PC-9 (cell line): ENCODE results near the gene PPP2R5B. TPM values are rescaled to one million over a fixed set of nuclear protein-coding genes. Genes with fewer than 3 reads are reported as not detected.

Experiments used
- BruUV-seq: library from RNA; stranded (reverse); fragments of 400-500 nt; replicated peaks from 2 replicates; lab custom pipeline; 2021; lab: Mats Ljungman, UMichigan
- CTCF ChIA-PET: fragments of 300-600 bp; sonication (Branson Sonifier 250); formaldehyde crosslinking; loops from one replicate; lab custom pipeline; 2022; ENCODE audit warnings: antibody characterized with exemption; lab: Charles Lee
- POLR2A ChIA-PET: fragments of 300-600 bp; sonication (Branson Sonifier 250); formaldehyde crosslinking; loops from one replicate; lab custom pipeline; 2022; ENCODE audit warnings: antibody characterized with exemption; ENCODE audit not compliant: unreplicated experiment; lab: Charles Lee
- DNase-seq, 2 experiments: peaks; one replicate each; pipeline versions ENCODE4 v3.0.0 to v3.0.0-alpha.2; 2015 to 2022; ENCODE audit warnings: mixed read lengths in 1 of 2
- H2AFZ ChIP-seq: fragments of 200-600 bp; sonication (generic); 2 replicates; pipeline ENCODE4 v1.8.1; 2017; ENCODE audit warnings: antibody characterized with exemption
- H3F3A ChIP-seq: fragments of 200-600 bp; sonication (generic); 2 replicates; pipeline ENCODE4 v1.8.1; 2017; ENCODE audit warnings: antibody characterized with exemption, mild to moderate bottlenecking, low read depth; ENCODE audit not compliant: insufficient read depth
- H3K27ac ChIP-seq: fragments of 200-600 bp; sonication (generic); 2 replicates; pipeline ENCODE4 v1.6.1; 2016; ENCODE audit warnings: mixed run types
- H3K27me3 ChIP-seq: fragments of 200-600 bp; sonication (generic); 2 replicates; pipeline ENCODE4 v1.6.1; 2016; ENCODE audit warnings: low read depth, mixed run types; ENCODE audit not compliant: insufficient read depth
- H3K36me3 ChIP-seq: fragments of 200-600 bp; sonication (generic); 2 replicates; pipeline ENCODE4 v1.6.1; 2016; ENCODE audit warnings: low read depth, mixed run types
- H3K4me1 ChIP-seq: fragments of 200-600 bp; sonication (generic); replicated peaks from 2 replicates; pipeline ENCODE4 v1.6.1; 2016; ENCODE audit warnings: mixed run types; ENCODE audit not compliant: insufficient read depth
- H3K4me2 ChIP-seq: fragments of 200-600 bp; sonication (generic); 2 replicates; pipeline ENCODE4 v1.6.1; 2017; ENCODE audit warnings: mixed run types
- H3K4me3 ChIP-seq: fragments of 200-600 bp; sonication (generic); 2 replicates; pipeline ENCODE4 v1.6.1; 2016; ENCODE audit warnings: mixed run types
- H3K79me2 ChIP-seq: fragments of 200-600 bp; sonication (generic); 2 replicates; pipeline ENCODE4 v1.6.1; 2017; ENCODE audit warnings: low read depth, mixed run types
- H3K9me2 ChIP-seq: fragments of 200-600 bp; sonication (generic); 2 replicates; pipeline ENCODE4 v1.8.1; 2017; ENCODE audit warnings: mild to moderate bottlenecking; ENCODE audit not compliant: insufficient read depth
- H3K9me3 ChIP-seq: fragments of 200-600 bp; sonication (generic); 2 replicates; pipeline ENCODE4 v1.8.1; 2016; ENCODE audit warnings: low read depth; ENCODE audit not compliant: insufficient read depth
- H4K20me1 ChIP-seq: fragments of 200-600 bp; sonication (generic); 2 replicates; pipeline ENCODE4 v1.8.1; 2017; ENCODE audit not compliant: insufficient read depth
- EZH2 ChIP-seq: fragments of 200-600 bp; sonication (generic); IDR thresholded peaks from 2 replicates; pipeline ENCODE4 v1.8.0; 2017; ENCODE audit warnings: antibody characterized with exemption, low read depth
- intact Hi-C: fragments of 100-400 bp; cut with micrococcal nuclease; formaldehyde crosslinking; loops from one replicate; pipeline ENCODE4 v1.10.0; 2022; ENCODE audit not compliant: unreplicated experiment
- total RNA-seq: library from RNA; stranded (reverse); gene quantifications from 2 replicates; pipeline ENCODE4 v1.2.3, GENCODE V29; 2021
- TF ChIP-seq, protein P1 (sequence below): fragments of 200-600 bp; sonication (generic); conservative IDR thresholded peaks from 2 replicates; pipeline ENCODE4 v1.6.1; 2017; ENCODE audit warnings: mixed run types, antibody characterized with exemption, mild to moderate bottlenecking, moderate library complexity

Gene PPP2R5B
- total RNA-seq, 1 experiment from 2014 or later = 13.7 TPM

DNA sequence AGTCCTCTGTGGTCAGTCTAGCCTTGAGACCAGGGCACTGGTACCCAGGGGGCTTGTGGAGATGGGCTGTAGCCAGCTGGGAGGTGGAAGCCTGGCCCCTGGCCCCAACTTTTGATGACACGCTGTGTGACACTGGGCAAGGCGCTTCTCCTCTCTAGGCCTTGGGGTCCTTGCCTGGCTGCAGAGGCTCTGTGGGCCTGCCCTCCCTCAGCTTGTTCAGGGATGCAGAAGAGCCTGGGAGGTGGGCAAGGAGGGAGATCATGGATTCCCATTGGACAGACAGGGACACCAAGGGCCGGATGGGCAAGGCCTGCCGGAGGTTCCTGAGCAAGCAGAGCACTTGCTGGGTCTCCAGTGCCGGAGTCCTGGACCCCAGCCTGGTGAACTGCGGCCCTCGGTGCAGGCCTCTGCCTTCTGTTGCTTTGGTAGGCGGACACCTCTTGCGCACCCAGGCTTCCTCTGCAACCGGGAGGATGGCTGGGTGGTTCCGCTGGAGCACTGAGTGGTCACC lies 1.3 kb upstream of the PPP2R5B start:
- H3K79me2 ChIP-seq = no peaks in the 10 kb centered on the region
- no peak overlapping the region for H3K4me2 ChIP-seq
- TF ChIP-seq EZH2 = no peak
- TF ChIP-seq, protein P1, sequence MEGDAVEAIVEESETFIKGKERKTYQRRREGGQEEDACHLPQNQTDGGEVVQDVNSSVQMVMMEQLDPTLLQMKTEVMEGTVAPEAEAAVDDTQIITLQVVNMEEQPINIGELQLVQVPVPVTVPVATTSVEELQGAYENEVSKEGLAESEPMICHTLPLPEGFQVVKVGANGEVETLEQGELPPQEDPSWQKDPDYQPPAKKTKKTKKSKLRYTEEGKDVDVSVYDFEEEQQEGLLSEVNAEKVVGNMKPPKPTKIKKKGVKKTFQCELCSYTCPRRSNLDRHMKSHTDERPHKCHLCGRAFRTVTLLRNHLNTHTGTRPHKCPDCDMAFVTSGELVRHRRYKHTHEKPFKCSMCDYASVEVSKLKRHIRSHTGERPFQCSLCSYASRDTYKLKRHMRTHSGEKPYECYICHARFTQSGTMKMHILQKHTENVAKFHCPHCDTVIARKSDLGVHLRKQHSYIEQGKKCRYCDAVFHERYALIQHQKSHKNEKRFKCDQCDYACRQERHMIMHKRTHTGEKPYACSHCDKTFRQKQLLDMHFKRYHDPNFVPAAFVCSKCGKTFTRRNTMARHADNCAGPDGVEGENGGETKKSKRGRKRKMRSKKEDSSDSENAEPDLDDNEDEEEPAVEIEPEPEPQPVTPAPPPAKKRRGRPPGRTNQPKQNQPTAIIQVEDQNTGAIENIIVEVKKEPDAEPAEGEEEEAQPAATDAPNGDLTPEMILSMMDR = no peak
- H3K4me1 ChIP-seq = peaks cover 14% of the 10 kb centered on the region
- no peaks in the 10 kb centered on the region for H3K36me3 ChIP-seq
- no TSS peak for BruUV-seq
- ChIA-PET CTCF (interaction anchor here (0.6 kb wide), 1 partner anchor 400 kb away, joined by 6 read pairs; no protein-coding TSS in a partner anchor), POLR2A (interaction anchor here (1.1 kb wide), 1 partner anchor 74 kb away, joined by 4 read pairs; the partner anchor contains the start of gene BATF2)
- H2AFZ ChIP-seq = no peak overlapping the region
- no peak for DNase-seq
- H3F3A ChIP-seq = peaks cover 2% of the 10 kb centered on the region; the same call in 1 of the 2 replicates
- no peaks in the 10 kb centered on the region for H4K20me1 ChIP-seq
- H3K4me3 ChIP-seq = no peak overlapping the region
- no peaks in the 10 kb centered on the region for H3K9me3 ChIP-seq
- no peaks in the 10 kb centered on the region for H3K27me3 ChIP-seq
- no peak overlapping the region for H3K27ac ChIP-seq
- intact Hi-C loops = no loop called here
- no peaks in the 10 kb centered on the region for H3K9me2 ChIP-seq

DNA sequence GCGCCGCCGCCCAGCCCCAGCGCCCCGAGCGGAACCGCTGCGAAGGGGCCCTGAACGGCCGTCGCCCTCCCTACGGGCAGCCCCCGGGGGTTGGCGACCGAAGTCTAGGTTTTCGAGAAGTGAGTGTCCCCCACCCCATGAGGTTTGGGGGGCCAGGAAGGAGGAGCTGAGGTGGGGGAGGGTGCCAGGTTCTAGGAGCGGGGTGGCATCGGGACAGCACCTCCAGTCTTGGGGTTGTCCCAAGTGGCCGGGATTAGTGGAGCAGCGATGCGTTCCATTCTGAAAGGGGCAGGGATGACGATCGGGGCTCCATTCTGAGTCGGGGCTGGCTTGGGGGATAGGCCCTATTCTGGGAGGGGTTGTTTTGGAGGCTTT lies 408 bp downstream of the PPP2R5B start:
- Histone ChIP-seq H2AFZ (peak overlapping the region; percentile 94), H3K27me3 (no peaks in the 10 kb centered on the region), H3K4me2 (peak overlapping the region; percentile 94), H3K4me3 (peak overlapping the region; percentile 66), H3K79me2 (no peaks in the 10 kb centered on the region), H3K9me2 (no peaks in the 10 kb centered on the region), H3K36me3 (no peaks in the 10 kb centered on the region), H4K20me1 (no peaks in the 10 kb centered on the region), H3K4me1 (peaks cover 11% of the 10 kb centered on the region), H3K27ac (no peak overlapping the region), H3F3A (no peaks in the 10 kb centered on the region), H3K9me3 (no peaks in the 10 kb centered on the region)
- ChIA-PET CTCF (interaction anchor here (1.3 kb wide), 1 partner anchor 76 kb away, joined by 3 read pairs; no protein-coding TSS in a partner anchor), POLR2A (interaction anchor here (0.6 to 0.7 kb wide), 2 partner anchors 177 to 272 kb away, joined by 3 to 6 read pairs; no protein-coding TSS in a partner anchor)
- DNase-seq = peak in 1 of 2 experiments; percentile 12
- BruUV-seq = no TSS peak
- TF ChIP-seq, protein P1 = no peak
- no peak for TF ChIP-seq EZH2
- intact Hi-C loops = loop anchor here (1.0 to 2.0 kb wide), 4 partner anchors 45 to 192 kb away; partner anchors contain the start of genes SNX15 and ZNHIT2

DNA sequence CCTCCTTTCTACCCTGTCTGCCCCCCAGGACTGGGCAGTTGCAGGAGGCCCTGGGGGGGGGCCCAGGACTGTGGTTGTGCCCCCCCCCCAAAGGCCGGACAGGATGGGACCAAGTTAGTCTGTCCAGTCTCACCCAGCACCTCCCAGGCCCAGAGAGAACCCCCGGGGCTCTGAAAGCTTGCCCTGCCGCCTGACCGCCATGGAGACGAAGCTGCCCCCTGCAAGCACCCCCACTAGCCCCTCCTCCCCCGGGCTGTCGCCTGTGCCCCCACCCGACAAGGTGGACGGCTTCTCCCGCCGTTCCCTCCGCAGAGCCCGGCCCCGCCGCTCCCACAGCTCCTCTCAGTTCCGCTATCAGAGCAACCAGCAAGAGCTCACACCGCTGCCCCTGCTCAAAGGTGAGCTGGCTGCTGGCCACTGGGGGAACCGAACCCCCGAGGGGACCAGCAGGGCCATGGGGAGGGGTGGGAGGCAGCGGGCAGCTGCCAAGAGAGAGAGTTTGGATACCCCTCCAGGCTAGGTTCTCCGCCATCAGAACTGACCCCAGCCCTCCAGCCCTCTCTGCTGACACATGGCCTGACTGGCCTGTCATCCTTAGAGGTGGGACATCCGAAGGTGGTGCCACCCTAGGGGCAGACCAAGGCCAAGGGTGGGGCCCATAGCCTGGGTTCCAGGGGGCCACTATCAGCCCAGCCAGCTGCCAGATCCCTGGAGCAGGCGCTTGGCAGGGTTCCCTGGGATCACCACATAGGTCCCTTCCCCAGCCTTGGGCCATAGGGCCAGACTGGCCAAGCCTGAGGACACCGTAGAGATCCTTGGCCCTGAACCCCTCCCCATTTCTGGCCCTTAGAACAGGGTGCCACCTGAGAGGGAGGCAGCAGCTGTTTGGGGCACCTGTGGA lies 1.3 kb downstream of the PPP2R5B start:
- ChIA-PET CTCF (no interaction called here), POLR2A (interaction anchor here (0.6 to 0.7 kb wide), 2 partner anchors 45 to 271 kb away, joined by 3 to 30 read pairs; no protein-coding TSS in a partner anchor)
- peak overlapping the region; percentile 66; the same call in 1 of the 2 replicates for H3K4me3 ChIP-seq
- no peaks in the 10 kb centered on the region for H3K9me2 ChIP-seq
- peak overlapping the region; percentile 94 for H3K4me2 ChIP-seq
- H4K20me1 ChIP-seq = no peaks in the 10 kb centered on the region
- H3K36me3 ChIP-seq = no peaks in the 10 kb centered on the region
- no peaks in the 10 kb centered on the region for H3K79me2 ChIP-seq
- intact Hi-C loops = loop anchor here (2.0 kb wide), 2 partner anchors 69 to 191 kb away; partner anchors contain the start of gene ZNHIT2
- TF ChIP-seq EZH2 = no peak
- TF ChIP-seq, protein P1 = no peak
- H3K4me1 ChIP-seq = peaks cover 11% of the 10 kb centered on the region
- BruUV-seq = TSS peak; percentile 21
- H2AFZ ChIP-seq = no peak overlapping the region
- H3K27ac ChIP-seq = no peak overlapping the region
- no peaks in the 10 kb centered on the region for H3K9me3 ChIP-seq
- H3K27me3 ChIP-seq = no peaks in the 10 kb centered on the region
- H3F3A ChIP-seq = no peaks in the 10 kb centered on the region
- DNase-seq = no peak
